Activated naive CD8-positive, alpha-beta T cell treated with anti-CD3 and anti-CD28 coated beads, Interleukin-2, amount 50 U/mL, for 16 hours (primary cell): ENCODE data around the gene DEGS1.
"Not testable (repeated sequence)": the region's sequence is repeated elsewhere in the genome, so short reads cannot be mapped to it uniquely, and the experiment has no call there.

Experiments
- DNase-seq: peaks from one replicate; pipeline ENCODE4 v3.0.0-alpha.2; 2020; ENCODE audit warnings: low read depth, low spot score

The DEGS1 gene

DNA sequence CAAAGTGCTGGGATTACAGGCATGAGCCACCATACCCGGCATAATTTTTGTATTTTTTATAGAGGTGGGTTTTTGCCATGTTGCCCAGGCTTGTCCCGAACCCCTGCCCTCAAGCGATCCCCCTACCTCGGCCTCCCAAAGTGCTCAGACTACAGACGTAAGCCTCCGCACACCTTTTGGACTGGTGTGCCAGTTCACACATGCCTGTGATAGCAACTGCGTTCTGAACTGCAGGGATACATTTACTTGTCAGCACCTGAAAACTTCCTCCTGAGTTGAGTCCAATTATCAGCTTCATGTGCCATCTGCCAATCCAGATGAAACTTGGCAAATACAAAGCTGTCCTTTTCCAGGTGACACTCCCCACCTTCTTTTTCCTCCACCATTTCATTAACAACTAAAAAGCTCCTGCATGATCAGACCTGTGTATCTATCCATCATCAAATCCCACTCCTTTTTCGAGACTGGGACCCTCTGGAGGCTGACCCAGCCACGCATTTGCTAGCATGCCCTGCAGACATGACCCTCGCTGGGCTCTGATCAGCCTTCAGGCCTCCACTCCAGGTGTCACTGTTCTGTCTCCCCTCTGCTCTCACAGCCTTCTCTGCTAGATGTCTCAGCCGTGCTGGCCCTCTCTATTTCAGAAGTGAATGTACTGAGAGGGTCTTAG lies 2.1 kb upstream of the DEGS1 start:
- DNase-seq = no peak

DNA sequence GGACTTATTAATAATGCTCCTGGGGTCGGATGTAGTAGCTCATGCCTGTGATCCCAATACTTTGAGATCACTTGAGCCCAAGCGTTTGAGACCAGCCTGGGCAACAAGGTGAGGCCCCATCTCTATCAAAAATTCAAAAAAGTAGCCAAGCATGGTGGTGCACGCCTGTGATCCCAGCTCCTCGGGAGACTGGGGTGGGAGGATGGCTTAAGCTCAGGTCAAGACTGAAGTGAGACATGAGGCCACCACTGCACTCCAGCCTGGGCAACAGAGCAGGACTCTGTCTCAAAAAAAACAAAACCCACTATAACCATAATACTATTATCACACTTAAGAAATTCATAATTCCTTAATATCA lies 1.6 kb upstream of the DEGS1 start:
- no peak for DNase-seq

DNA sequence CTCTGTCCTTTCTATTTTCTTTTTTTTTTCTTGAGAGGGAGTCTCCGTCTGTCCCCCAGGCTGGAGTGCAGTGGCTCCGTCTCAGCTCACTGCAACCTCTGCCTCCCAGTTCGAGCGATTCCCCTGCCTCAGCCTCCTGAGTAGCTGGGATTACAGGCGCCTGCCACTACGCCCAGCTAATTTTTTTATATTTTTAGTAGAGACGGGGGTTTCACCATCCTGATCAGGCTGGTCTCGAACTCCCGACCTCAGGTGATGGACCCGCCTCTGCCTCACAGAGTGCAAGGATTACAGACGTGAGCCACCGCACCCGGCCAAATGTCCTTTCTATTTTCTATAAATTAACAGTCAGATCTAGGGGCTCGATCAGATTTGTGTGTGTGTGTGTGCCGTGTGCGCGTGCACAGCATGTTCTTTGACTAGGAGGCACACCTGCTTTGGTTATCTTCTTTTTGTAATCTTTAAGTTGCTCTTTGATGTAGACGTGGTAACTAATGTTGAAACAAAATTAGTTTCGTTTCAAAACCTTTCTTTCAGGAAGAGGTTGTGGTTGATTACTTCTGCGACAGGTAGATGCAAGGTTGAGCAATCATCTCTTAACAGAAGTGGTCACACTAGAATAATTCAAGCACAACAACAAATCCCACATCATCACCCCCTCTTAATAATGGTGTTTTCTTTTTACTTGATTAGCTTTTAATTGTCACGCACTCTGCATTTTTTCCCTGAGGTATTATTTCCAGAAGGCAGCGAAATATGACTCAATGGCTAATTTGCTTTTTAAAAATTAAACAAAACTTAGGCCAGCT lies 779 bp upstream of the DEGS1 start:
- no peak for DNase-seq

DNA sequence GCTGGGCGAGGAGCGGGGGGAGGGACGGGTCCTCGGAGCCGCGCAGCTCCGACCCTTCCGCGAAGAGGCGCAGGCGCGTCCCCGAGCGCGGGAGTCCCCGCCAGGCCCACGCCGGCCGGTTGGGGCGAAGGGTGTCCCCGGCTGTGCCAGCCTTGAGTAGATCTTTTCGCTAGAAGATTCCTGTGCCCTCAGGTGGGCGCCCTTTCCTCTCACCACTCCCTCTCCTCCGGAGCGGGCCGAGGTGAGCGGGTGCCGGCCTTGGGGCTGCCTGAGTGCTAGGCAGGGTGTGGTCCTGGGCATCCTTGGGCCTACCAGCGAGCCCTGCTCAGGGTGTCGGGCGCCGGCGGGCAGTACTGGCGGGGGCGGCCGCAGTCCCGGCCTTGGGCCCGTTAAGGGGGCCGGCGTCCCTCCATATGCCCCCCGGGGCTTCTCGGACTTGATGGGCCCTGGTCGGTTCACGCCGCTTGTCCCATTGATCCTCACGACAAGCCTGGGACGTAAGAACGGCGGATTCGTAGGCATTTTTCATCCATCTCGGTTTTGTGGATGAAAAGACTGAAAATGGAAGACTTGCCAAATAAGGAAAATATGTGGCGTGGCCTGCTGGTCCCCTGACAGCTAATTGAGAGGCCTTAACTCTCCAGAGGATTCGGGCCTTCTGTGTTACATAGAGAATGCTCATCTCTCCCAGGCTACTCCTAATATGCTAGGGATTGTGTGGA lies 712 bp downstream of the DEGS1 start:
- DNase-seq = peak; percentile 7

GRCh38 chr1:224185208-224185607 lies 2.2 kb downstream of the DEGS1 start:
- no peak for DNase-seq

- no peak for DNase-seq
These were observed 5.2 kb downstream of the DEGS1 start for GRCh38 chr1:224188286-224188685.

DNA sequence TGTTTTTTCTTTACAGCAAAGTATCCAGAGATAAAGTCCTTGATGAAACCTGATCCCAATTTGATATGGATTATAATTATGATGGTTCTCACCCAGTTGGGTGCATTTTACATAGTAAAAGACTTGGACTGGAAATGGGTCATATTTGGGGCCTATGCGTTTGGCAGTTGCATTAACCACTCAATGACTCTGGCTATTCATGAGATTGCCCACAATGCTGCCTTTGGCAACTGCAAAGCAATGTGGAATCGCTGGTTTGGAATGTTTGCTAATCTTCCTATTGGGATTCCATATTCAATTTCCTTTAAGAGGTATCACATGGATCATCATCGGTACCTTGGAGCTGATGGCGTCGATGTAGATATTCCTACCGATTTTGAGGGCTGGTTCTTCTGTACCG lies 6.5 kb downstream of the DEGS1 start:
- no peak for DNase-seq

DNA sequence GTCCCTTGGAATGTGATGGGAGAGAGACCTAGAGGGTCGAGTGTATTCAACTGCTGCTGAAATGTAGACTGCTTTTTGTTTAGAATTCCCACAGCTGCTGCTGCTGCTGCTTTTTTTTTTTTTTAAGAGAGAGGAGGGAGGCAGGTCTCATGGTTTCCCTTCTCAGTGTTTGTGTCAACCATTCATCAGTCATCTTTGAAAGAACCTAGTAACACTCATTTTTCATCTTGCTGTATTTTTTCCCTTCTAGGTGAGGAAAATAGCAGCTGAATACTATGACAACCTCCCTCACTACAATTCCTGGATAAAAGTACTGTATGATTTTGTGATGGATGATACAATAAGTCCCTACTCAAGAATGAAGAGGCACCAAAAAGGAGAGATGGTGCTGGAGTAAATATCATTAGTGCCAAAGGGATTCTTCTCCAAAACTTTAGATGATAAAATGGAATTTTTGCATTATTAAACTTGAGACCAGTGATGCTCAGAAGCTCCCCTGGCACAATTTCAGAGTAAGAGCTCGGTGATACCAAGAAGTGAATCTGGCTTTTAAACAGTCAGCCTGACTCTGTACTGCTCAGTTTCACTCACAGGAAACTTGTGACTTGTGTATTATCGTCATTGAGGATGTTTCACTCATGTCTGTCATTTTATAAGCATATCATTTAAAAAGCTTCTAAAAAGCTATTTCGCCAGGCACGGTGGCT lies 9.2 kb downstream of the DEGS1 start:
- no peak for DNase-seq

DNA sequence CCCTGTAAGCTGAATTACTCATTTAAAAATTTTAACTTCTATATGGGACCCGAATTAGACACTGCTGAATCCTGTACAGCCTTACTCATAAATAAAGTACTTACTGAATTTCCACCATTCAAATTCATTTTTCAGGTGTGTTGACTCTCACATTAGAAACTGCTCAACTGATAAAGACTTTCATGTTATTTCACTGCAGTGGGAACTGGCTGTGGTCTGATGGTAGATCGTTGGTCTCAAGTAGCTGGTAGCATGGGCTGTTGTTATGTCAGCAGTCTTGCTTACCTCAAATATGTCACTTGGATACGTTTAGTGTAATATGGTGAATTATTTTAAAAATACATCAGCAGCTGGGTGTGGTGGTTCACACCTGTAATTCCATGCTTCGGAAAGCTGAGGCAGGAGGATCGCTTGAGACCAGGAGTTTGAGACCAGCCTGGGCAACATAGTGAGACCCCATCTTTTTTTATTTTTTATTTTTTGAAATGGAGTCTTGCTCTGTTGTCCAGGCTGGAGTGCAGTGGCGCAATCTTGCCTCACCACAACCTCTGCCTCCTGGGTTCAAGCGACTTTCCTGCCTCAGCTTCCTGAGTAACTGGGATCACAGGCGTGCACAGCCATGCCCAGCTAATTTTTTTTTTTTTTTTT lies 10.4 kb downstream of the DEGS1 start:
- DNase-seq = no peak

DNA sequence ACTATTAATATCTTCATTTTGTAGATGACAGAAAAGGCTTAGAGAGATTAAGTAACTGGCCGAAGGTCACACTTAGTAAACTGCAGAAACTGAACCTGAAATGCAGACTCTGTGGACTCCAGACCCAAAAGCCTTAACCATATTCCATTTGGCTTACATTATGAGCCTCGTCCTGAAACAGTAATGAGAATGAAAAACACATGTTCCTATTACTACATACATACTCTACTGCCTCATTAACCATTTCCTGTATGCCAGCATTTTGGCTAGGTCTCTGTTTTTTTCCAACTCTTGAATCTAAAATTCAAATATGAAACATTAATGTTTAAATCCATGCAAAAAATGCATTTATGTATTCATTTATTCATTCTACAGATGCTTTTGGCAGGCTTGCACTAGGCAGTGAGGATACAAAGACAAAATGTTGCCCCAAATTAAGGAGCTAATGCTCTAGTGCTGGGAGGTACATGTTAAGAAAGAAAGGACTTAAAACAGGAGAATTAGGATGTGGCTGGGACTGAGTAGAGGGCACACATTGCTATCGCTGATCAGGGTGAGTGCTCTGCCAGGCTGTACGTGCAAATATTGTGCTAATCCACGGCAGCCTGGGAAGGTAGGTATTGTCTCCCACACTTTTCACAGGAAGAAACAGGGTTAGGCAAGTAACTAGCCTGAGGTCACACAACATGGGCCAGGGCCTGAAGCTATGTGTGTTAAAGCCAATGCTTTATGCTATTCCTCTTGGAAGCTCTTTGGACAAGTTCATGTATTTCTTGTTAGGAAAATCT lies 14.0 kb downstream of the DEGS1 start:
- no peak for DNase-seq

- DNase-seq = no peak
These were observed 15.5 kb downstream of the DEGS1 start for GRCh38 chr1:224198572-224198971.

GRCh38 chr1:224199679-224200078 lies 16.6 kb downstream of the DEGS1 start:
- DNase-seq = no peak

DNA sequence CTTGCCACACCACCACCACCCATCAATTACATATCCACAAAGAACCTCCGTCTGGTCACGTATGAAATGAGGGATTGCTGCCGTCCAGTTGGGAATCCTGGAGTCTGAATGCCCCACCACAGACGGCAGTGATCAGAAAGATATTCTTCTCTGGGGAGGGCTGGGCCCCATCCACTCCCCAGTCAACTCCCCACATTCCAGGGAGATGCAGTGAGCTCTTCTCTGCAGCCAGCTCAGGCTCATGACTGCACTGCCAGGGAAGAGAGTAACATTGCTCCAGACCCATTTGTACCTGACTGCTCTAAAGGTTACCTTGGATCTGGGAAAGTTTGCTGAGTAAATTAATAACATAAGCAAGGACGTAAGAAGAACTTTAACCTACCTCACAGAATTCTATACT lies 18.3 kb downstream of the DEGS1 start:
- DNase-seq = no peak

GRCh38 chr1:224201853-224202252 lies 18.8 kb downstream of the DEGS1 start:
- DNase-seq = no peak

GRCh38 chr1:224203243-224204016 lies 20.4 kb downstream of the DEGS1 start:
- no peak for DNase-seq

DNA sequence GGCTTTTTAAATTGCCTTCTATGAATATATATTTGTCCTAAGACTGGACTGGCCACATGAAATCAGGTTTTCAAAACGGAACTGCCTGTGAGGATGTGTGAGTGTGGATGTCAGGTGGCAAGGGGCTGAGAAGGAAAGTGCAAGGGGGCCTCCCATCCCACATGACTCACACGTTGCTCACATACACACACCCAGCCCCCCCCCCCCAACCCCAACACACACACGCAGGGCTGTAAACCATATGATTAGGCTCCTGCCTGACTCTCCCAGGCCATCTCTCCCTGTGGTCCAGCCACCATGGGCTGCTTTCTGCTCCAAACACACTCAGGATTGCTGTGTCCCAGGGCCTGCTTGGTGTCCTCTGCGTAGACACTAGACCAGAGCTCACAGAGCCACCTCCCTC lies 22.4 kb downstream of the DEGS1 start:
- no peak for DNase-seq

DNA sequence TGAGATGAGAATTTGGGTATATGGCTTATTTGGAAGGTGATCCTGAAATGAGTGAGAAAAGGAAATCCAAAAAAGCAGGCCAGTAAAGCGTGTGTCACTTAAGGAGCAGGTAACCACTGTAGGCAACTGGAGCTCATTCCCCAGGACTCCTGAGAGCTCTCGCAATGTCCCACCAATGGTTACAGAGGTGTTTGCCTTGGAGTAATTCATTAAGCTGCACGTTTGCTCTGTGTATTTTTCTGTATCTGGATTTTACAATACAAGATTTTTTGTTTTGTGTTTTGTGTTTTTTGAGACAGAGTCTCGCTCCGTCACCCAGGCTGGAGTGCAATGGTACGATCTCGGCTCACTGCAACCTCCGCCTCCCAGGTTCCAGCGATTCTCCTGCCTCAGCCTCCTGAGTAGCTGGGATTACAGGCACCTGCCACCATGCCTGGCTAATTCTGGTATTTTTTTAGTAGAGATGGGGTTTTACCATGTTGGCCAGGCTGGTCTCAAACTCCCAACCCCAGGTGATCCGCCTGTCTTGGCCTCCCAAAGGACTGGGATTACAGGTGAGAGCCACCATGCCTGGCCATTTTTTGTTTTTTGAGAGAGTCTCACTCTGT lies 23.0 kb downstream of the DEGS1 start:
- DNase-seq = not testable (repeated sequence)

GRCh38 chr1:224211206-224211962 lies 28.3 kb downstream of the DEGS1 start:
- DNase-seq = no peak

DNA sequence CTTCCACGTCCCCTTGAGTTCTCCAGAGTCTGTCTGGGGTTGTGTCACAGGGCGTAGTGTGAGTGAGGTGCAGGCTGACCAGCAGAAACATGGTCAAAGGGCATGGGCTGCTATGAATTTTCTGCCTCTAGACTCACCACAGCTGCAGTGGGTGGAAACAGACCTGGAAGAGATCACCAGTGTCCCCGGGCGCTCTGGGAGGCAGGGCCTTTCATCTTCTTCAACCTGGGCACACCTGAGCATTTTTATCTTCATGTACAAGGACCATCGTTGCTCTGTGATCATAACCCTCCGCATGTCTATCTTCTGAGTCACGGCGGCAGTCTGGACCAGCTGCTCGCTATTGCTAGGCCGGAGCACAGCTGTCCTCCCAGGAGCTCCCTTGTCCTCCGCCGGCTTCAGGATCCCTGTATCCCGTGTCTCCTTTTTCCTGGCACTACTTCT lies 29.6 kb downstream of the DEGS1 start:
- no peak for DNase-seq
